ENCODE data around the gene SPATA24. TPM values are rescaled to one million over a fixed set of nuclear protein-coding genes. Genes with fewer than 3 reads are reported as not detected.

Gene SPATA24
- total and polyA plus RNA-seq, 2 experiments from 2014 or later: 16.0 to 20.6 TPM

- TF ChIP-seq ETS1 (IDR thresholded peaks at IDR 0.05) (no peak), EZH2 (IDR thresholded peaks at IDR 0.05; ENCODE audit: low read depth, unreplicated experiment) (no peak), EZH2phosphoT487 (IDR thresholded peaks at IDR 0.05; ENCODE audit: unreplicated experiment) (no peak), POLR2AphosphoS5 (IDR thresholded peaks at IDR 0.05; ENCODE audit: low read depth) (no peak), CREB1 (CRISPR knock-in tag; IDR thresholded peaks at IDR 0.05; ENCODE audit: low read depth) (no peak), ZNF331 (CRISPR knock-in tag; IDR thresholded peaks at IDR 0.05; ENCODE audit: low read depth) (no peak)
Measured at GRCh38 chr5:139381837-139382761, 21.8 kb downstream of the SPATA24 start (continued).

- no peak for ATAC-seq
Measured at GRCh38 chr5:139379626-139380449, 24.1 kb downstream of the SPATA24 start.

More at GRCh38 chr5:139379626-139380449, 24.1 kb downstream of the SPATA24 start:
- no peak overlapping the region for H3K27ac ChIP-seq (ENCODE audit: low read depth)
- H3K27ac Mint-ChIP-seq: no peak overlapping the region
- H3K36me3 Mint-ChIP-seq (ENCODE audit: low read depth): peaks cover 2% of the 10 kb centered on the region; the same call in 1 of the 3 replicates
- peaks cover 10% of the 10 kb centered on the region; the same call in 2 of the 3 replicates for H3K4me1 Mint-ChIP-seq
- H3K4me2 ChIP-seq: no peak overlapping the region
- H3K79me2 ChIP-seq (replicated peaks; ENCODE audit: insufficient read depth): no peaks in the 10 kb centered on the region
- H4K20me1 ChIP-seq (replicated peaks; ENCODE audit: insufficient read depth): no peaks in the 10 kb centered on the region; the same call in 1 of the 2 replicates
- peaks cover 4% of the 10 kb centered on the region; the same call in 1 of the 2 replicates for H3K4me1 ChIP-seq (ENCODE audit: insufficient read depth)
- H3K4me3 ChIP-seq: no peak overlapping the region
- H3K9me3 Mint-ChIP-seq: no peaks in the 10 kb centered on the region
- no peaks in the 10 kb centered on the region; the same call in 1 of the 2 replicates for H3F3A ChIP-seq (replicated peaks; ENCODE audit: low read depth)
- H3K27me3 Mint-ChIP-seq (ENCODE audit: insufficient read depth, low read depth, poor library complexity): peaks cover 8% of the 10 kb centered on the region
- no peaks in the 10 kb centered on the region for H3K27me3 ChIP-seq (ENCODE audit: insufficient read depth)
- TF ChIP-seq STAT1 (IDR thresholded peaks at IDR 0.05; ENCODE audit: unreplicated experiment): no peak
- TF ChIP-seq, protein P1, sequence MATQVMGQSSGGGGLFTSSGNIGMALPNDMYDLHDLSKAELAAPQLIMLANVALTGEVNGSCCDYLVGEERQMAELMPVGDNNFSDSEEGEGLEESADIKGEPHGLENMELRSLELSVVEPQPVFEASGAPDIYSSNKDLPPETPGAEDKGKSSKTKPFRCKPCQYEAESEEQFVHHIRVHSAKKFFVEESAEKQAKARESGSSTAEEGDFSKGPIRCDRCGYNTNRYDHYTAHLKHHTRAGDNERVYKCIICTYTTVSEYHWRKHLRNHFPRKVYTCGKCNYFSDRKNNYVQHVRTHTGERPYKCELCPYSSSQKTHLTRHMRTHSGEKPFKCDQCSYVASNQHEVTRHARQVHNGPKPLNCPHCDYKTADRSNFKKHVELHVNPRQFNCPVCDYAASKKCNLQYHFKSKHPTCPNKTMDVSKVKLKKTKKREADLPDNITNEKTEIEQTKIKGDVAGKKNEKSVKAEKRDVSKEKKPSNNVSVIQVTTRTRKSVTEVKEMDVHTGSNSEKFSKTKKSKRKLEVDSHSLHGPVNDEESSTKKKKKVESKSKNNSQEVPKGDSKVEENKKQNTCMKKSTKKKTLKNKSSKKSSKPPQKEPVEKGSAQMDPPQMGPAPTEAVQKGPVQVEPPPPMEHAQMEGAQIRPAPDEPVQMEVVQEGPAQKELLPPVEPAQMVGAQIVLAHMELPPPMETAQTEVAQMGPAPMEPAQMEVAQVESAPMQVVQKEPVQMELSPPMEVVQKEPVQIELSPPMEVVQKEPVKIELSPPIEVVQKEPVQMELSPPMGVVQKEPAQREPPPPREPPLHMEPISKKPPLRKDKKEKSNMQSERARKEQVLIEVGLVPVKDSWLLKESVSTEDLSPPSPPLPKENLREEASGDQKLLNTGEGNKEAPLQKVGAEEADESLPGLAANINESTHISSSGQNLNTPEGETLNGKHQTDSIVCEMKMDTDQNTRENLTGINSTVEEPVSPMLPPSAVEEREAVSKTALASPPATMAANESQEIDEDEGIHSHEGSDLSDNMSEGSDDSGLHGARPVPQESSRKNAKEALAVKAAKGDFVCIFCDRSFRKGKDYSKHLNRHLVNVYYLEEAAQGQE (IDR thresholded peaks at IDR 0.05; ENCODE audit: unreplicated experiment): no peak
- no peak for TF ChIP-seq CTCF (conservative IDR thresholded peaks at IDR 0.05; ENCODE audit: low read depth in 2 of 2)
- TF ChIP-seq ZNF331 (CRISPR knock-in tag; IDR thresholded peaks at IDR 0.05; ENCODE audit: low read depth): no peak
- TF ChIP-seq CREB1 (CRISPR knock-in tag; IDR thresholded peaks at IDR 0.05; ENCODE audit: low read depth): no peak
- no peaks in the 10 kb centered on the region for H3K9me2 ChIP-seq (ENCODE audit: insufficient read depth)
- H3K36me3 ChIP-seq (ENCODE audit: insufficient read depth): no peaks in the 10 kb centered on the region
- no peak overlapping the region for H3K4me3 Mint-ChIP-seq
- no peak for DNase-seq (ENCODE audit: low spot score)
- H2AFZ ChIP-seq: no peak overlapping the region

Data from GM23338 (cell line).